GM18526 (cell line): ENCODE measurements around the gene CTNNA3.

Experiments used
- POLR2A ChIP-seq: IDR thresholded peaks from 3 replicates; pipeline ENCODE4 v1.6.1; 2011; ENCODE audit not compliant: insufficient read length; ENCODE audit errors: extremely low read depth

Gene CTNNA3

GRCh38 chr10:65907199-65907712, 1788.7 kb downstream of the CTNNA3 start:
- no peak for TF ChIP-seq POLR2A

- TF ChIP-seq POLR2A = no peak
These were observed 1792.4 kb downstream of the CTNNA3 start for GRCh38 chr10:65903620-65904019.

DNA sequence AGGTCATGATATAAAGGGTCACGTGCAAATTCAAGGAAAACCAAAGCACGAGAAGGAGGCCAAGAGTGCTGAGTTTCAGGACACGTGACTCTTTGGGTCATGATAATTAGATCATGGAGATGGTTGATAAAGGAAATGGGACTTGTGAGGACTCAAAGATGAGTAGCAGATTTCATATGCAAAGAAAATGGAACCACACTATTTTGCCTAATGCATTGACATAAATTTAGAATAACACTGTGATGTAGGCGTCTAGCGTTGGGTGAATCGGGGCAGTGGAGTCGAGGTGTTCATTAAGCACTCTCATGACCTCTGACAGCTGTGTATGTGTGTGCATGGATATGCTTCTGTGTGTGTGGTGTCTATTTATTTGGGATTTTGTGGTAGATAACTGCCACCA, 1795.7 kb downstream of the CTNNA3 start:
- TF ChIP-seq POLR2A = no peak

GRCh38 chr10:65898055-65898454, 1797.9 kb downstream of the CTNNA3 start:
- no peak for TF ChIP-seq POLR2A

DNA sequence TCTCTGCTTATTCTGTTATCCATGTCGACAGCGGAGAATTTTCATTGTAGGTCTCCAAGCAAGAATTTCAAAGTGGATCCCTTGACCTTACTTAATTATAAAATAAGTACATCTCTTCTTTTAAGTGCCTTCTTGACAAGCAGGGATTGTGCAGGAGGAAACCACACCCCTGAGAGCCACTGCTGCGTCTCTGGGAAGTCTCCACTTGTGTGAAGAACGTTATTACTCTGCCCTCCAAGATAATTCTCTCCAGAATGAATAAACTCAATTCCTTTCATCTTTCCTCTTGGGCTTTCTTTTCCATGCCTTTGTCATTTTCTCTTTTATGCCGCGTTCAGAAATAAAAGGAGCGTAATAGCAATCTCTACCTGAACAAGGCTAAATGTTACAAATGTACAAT, 1801.0 kb downstream of the CTNNA3 start:
- TF ChIP-seq POLR2A = no peak

GRCh38 chr10:65894379-65894778, 1801.6 kb downstream of the CTNNA3 start:
- TF ChIP-seq POLR2A = no peak

DNA sequence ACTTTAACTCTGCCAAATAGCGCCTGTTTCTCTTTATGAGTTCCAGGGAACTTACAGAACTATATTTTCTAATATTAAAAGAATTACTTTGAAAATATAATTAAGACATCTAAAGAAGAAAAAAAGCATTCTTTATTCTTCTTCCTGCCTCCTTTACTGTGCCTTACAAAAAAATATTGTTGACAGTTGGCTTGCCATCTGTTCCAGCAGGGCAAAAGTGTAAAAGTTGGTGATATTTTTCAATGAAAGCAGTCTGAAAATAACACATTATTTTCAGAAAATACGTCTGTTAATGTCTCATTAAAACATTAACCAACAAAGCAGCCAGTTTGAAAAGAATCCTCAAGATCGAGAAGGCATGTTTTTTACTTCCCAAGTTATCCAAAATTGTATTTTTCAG, 1802.3 kb downstream of the CTNNA3 start:
- TF ChIP-seq POLR2A = no peak

DNA sequence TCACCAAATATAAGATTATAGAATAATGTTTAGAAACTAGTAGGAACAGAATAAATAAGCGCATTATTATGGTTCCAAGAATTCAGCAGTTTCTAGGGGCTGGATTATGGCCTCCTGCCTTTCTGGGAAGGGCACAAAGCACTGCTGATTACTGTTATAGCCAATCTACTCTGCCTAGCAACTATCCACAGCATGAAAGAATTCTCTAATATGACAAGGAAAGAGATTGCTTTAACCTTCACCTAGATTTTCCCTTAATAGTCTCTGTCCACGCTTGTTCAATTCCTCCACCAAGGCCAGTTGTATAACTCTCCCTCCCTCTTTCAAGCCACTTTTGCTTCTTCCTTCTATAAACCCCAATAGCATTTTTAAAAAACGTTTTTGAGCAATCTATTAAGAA, 1803.7 kb downstream of the CTNNA3 start:
- no peak for TF ChIP-seq POLR2A

- no peak for TF ChIP-seq POLR2A
These were observed 1804.7 kb downstream of the CTNNA3 start for GRCh38 chr10:65891073-65891981.

DNA sequence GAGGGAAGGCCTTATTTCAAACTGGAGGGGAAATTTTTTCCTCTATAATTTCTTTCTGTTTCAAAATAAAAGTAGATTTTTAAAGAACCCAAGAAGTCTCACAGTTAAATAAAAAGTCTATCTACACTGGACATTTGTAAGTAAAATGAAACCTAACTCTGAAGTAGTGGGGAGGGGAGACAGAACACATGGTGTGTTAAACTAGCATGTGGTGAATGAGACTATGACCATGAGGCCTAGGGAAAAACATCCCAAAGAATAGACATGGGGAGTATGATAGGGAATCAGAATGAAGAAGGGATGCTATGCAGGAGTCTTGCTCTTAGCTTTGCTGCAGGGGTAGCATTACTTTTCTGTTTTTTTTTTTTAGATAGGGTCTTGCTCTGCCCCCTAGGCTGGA, 1831.5 kb downstream of the CTNNA3 start:
- TF ChIP-seq POLR2A = no peak

DNA sequence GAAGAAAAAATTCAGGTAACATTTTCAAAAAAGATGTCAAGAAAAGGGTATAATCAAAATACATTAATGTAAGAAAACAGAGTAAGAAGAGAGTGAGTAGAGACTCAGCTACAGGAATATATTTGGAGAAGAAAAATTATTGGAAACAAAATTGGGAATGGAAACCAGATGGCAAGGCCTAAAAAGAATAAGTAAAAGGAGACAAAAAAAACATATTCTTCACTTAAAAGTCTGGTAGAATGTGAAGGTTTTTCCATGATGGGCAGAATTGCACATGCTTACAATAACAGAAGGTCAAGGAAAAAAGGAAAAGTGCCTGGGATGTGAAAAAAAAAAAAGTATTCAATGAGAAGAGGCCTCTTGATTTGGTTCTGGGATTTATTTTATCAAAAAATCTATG, 1832.0 kb downstream of the CTNNA3 start:
- TF ChIP-seq POLR2A = no peak
